Esophagus squamous epithelium (tissue), 5 donors: ENCODE data around the gene OR11H6. TPM values are rescaled to one million over a fixed set of nuclear protein-coding genes. Genes with fewer than 3 reads are reported as not detected.

Experiments used
- DNase-seq: peaks from one replicate; lab custom pipeline; 2025; lab: John Stamatoyannopoulos, UW
- H3K27ac ChIP-seq, 4 donors: fragments of 200-600 bp; sonication (generic); one replicate each; pipeline ENCODE4 v1.5.1; 2016 to 2019; ENCODE audit warnings: mild to moderate bottlenecking in 1 of 4
- H3K27me3 ChIP-seq, 4 donors: fragments of 200-600 bp; sonication (generic); 1 replicate in 3 of 4; 2 replicates in 1 of 4; pipeline versions ENCODE4 v1.5.1 to v1.6.0; 2017 to 2021; ENCODE audit warnings: antibody characterized with exemption in 1 of 4
- H3K36me3 ChIP-seq, 3 donors: fragments of 200-600 bp; sonication (generic); one replicate each; pipeline ENCODE4 v1.5.1; 2016 to 2019
- H3K4me1 ChIP-seq, 3 donors: fragments of 200-600 bp; sonication (generic); one replicate each; pipeline ENCODE4 v1.5.1; 2017 to 2019
- H3K4me3 ChIP-seq, 4 donors: fragments of 200-600 bp; sonication (generic); 1 replicate in 3 of 4; 2 replicates in 1 of 4; pipeline ENCODE4 v1.5.1; 2016 to 2019; ENCODE audit warnings: mild to moderate bottlenecking in 2 of 4, moderate library complexity in 1 of 4
- H3K9me3 ChIP-seq, 3 donors: fragments of 200-600 bp; sonication (generic); one replicate each; pipeline ENCODE4 v1.5.1; 2016 to 2019
- CTCF ChIP-seq, 6 experiments: fragments of 450-650 bp in 4 of 6; fragments of 200-600 bp in 2 of 6; sonication (generic) in 2 of 6; IDR thresholded peaks; one replicate each; pipeline ENCODE4 v1.5.1; 2016 to 2019; ENCODE audit warnings: antibody characterized with exemption in 6 of 6, mild to moderate bottlenecking in 4 of 6, moderate library complexity in 4 of 6
- POLR2A ChIP-seq, 4 donors: fragments of 450-650 bp; IDR thresholded peaks; one replicate each; pipeline ENCODE4 v1.6.1; 2017; ENCODE audit warnings: antibody characterized with exemption in 4 of 4, mild to moderate bottlenecking in 4 of 4, moderate library complexity in 3 of 4
- WGBS, 2 donors: methylation state at CpG; one replicate each; pipeline ENCODE4 v1.1.5; 2018; 5-methylcytosine and 5-hydroxymethylcytosine counted together
- intact Hi-C: fragments of 100-400 bp; cut with DNase I; formaldehyde crosslinking; loops from one replicate; pipeline ENCODE4 v1.15.0; 2022
- total RNA-seq, 4 donors: library from RNA; depleted of rRNA; stranded (reverse); fragments of >200 nt; gene quantifications; one replicate each; pipeline ENCODE4 v1.1.0, GENCODE V29; 2016
- donor health status: DM: yes; HTN: yes; CAD: no.

The OR11H6 gene
- total RNA-seq, 4 donors from 2014 or later: not detected

GRCh38 chr14:20179880-20180279 lies 43.6 kb upstream of the OR11H6 start:
- H3K27ac ChIP-seq: no peak overlapping the region

GRCh38 chr14:20180486-20180885 lies 43.0 kb upstream of the OR11H6 start:
- H3K27ac ChIP-seq: no peak overlapping the region

More at GRCh38 chr14:20179880-20180279, 43.6 kb upstream of the OR11H6 start:
- Histone ChIP-seq H3K4me3 (no peak overlapping the region), H3K27me3 (no peaks in the 10 kb centered on the region), H3K36me3 (no peaks in the 10 kb centered on the region), H3K4me1 (no peaks in the 10 kb centered on the region), H3K9me3 (no peaks in the 10 kb centered on the region)
- intact Hi-C loops: no loop called here
- no peak for TF ChIP-seq CTCF (IDR thresholded peaks at IDR 0.05)
- no peak for TF ChIP-seq POLR2A (IDR thresholded peaks at IDR 0.05)
- WGBS, 2 donors: 43 to 76% methylated on average over 2 of the region's 2 CpGs
- DNase-seq: no peak

DNA sequence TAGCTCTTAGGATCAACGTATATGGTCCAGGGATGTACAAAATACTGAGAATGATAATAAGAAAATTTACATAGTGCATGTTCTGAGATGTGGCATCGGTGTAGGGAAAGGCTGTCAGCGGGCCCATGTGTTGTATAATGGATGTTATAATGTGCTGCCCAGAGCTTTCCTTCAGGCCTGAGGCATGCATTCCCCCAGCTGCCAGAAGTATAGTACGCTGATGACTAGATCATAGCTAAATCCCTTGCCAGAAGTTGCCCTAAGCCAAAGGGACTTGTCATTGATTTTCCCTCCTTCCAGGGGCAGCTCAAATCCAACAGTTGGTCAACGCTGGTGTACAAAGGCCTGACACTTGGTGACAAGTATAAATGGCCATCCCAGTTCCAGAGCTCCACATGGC lies 39.3 kb upstream of the OR11H6 start:
- TF ChIP-seq CTCF (IDR thresholded peaks at IDR 0.05) (no peak), POLR2A (IDR thresholded peaks at IDR 0.05) (no peak)
- intact Hi-C loops: no loop called here
- no peak overlapping the region for H3K27ac ChIP-seq
- no peaks in the 10 kb centered on the region for H3K27me3 ChIP-seq
- WGBS, 2 donors: 55 to 62% methylated on average over 5 of the region's 5 CpGs
- H3K36me3 ChIP-seq: no peaks in the 10 kb centered on the region
- H3K4me3 ChIP-seq: no peak overlapping the region
- no peaks in the 10 kb centered on the region for H3K9me3 ChIP-seq
- no peaks in the 10 kb centered on the region for H3K4me1 ChIP-seq
- DNase-seq: no peak

More at GRCh38 chr14:20180486-20180885, 43.0 kb upstream of the OR11H6 start:
- intact Hi-C loops: no loop called here
- no peak for TF ChIP-seq POLR2A (IDR thresholded peaks at IDR 0.05)
- no peak for TF ChIP-seq CTCF (IDR thresholded peaks at IDR 0.05)
- no peaks in the 10 kb centered on the region for H3K9me3 ChIP-seq
- 42 to 46% methylated on average over 2 of the region's 2 CpGs for WGBS, 2 donors
- no peaks in the 10 kb centered on the region for H3K27me3 ChIP-seq
- H3K36me3 ChIP-seq: no peaks in the 10 kb centered on the region
- no peaks in the 10 kb centered on the region for H3K4me1 ChIP-seq
- no peak for DNase-seq
- no peak overlapping the region for H3K4me3 ChIP-seq

- H3K27ac ChIP-seq: no peak within 1 kb of the TSS
- H3K27me3 ChIP-seq: no peaks in the 10 kb centered on the region
- H3K9me3 ChIP-seq: no peaks in the 10 kb centered on the region
- TF ChIP-seq CTCF (IDR thresholded peaks at IDR 0.05) (no peak), POLR2A (IDR thresholded peaks at IDR 0.05) (no peak)
- intact Hi-C loops: no loop called here
- 43 to 67% methylated on average over 1 of the region's 1 CpG for WGBS, 2 donors
- H3K4me3 ChIP-seq: no peak within 1 kb of the TSS
- DNase-seq: no peak
- no peaks in the 10 kb centered on the region for H3K4me1 ChIP-seq
- H3K36me3 ChIP-seq: no peaks in the 10 kb centered on the region
Observed at GRCh38 chr14:20190596-20190995, 32.9 kb upstream of the OR11H6 start, which contains the start of gene OR11G2. Gene OR11G2 (plus strand): TSS chr14:20190896. CDS start chr14:20197438, 6,542 bp downstream.

DNA sequence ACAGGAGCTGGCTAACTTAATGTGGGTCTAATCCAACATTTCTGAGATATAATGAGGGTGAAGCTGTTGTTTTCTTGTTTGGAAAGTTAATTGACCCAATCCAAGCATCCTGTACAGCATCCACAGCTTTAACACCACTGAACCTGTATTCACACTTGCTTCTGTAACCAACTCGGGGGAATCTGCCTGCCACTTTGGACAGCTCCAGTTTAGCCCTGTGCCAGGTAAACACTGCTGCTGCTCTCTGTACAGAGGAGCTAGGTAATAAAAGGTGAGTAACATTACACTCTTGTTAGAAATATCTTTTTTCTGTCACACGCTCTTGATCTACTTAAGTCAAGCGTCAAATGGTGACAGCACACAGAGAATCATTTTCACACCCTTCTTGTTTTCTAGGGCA lies 32.1 kb upstream of the OR11H6 start:
- Histone ChIP-seq H3K36me3 (no peaks in the 10 kb centered on the region), H3K4me3 (no peak overlapping the region), H3K4me1 (no peaks in the 10 kb centered on the region), H3K27me3 (no peaks in the 10 kb centered on the region), H3K9me3 (no peaks in the 10 kb centered on the region), H3K27ac (no peak overlapping the region)
- TF ChIP-seq CTCF (IDR thresholded peaks at IDR 0.05) (no peak), POLR2A (IDR thresholded peaks at IDR 0.05) (no peak)
- 72% methylated on average over 3 of the region's 3 CpGs for WGBS, 2 donors
- intact Hi-C loops: no loop called here
- DNase-seq: no peak
